ENCODE results near the gene WDR82.
A peak's percentile ranks its signal among the peaks of the same experiment; 100 is the strongest.

The WDR82 gene

DNA sequence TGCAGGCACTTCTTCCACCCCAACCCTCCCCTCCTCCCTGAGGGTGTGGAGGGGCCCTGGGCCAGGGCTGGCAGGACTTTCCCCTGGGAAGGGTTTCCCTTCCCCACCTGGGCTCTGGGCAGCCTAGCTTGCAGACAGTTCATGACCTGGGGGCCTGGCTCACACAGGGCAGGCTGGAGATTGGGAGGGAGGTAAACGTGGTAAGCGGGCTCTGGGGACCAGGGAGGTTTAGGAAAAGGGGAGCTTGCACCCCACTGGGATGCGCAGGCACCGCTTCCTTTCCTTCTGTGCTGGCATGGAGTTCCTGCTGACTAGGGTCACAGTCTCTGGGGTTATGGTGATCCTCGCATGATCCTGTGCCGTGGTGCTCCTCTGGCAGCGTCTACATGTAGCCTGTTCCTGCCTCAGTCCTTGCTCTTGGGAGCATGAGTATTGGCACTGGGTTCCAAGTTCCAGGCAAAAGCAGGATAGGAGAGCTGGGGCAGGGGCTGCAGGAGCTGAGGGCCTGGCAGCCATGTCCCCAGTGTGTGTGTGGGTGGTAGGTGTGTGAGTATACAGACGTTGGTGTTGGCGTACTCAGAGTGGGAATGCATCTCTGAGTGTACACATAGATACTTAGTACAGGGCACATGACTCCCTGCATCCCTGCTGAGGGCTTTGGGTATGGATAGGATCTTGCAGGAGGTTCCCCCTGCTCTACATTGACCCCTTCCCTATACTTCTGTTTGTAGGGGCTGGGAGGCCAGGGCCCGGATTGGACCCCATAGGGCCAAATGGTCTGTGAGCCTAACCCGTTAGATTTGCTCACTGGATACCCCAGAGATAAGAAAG, 16.1 kb upstream of the WDR82 start:
- H3K4me3 ChIP-seq (ENCODE audit: low read depth, low read length) = no peak overlapping the region
- H3K36me3 ChIP-seq (ENCODE audit: control insufficient read depth, insufficient read depth, low read length) = no peaks in the 10 kb centered on the region
- no peak overlapping the region for H3K4me2 ChIP-seq (ENCODE audit: low read length)
- TF ChIP-seq, protein P1, sequence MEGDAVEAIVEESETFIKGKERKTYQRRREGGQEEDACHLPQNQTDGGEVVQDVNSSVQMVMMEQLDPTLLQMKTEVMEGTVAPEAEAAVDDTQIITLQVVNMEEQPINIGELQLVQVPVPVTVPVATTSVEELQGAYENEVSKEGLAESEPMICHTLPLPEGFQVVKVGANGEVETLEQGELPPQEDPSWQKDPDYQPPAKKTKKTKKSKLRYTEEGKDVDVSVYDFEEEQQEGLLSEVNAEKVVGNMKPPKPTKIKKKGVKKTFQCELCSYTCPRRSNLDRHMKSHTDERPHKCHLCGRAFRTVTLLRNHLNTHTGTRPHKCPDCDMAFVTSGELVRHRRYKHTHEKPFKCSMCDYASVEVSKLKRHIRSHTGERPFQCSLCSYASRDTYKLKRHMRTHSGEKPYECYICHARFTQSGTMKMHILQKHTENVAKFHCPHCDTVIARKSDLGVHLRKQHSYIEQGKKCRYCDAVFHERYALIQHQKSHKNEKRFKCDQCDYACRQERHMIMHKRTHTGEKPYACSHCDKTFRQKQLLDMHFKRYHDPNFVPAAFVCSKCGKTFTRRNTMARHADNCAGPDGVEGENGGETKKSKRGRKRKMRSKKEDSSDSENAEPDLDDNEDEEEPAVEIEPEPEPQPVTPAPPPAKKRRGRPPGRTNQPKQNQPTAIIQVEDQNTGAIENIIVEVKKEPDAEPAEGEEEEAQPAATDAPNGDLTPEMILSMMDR (IDR thresholded peaks at IDR 0.05) = no peak
- no peak overlapping the region for H3K27ac ChIP-seq
- H2AFZ ChIP-seq = no peak overlapping the region
- H3K9me3 ChIP-seq (ENCODE audit: control insufficient read depth, low read length) = no peaks in the 10 kb centered on the region
- no peaks in the 10 kb centered on the region for H3K79me2 ChIP-seq
- no peaks in the 10 kb centered on the region for H3K4me1 ChIP-seq
- H3K27me3 ChIP-seq (ENCODE audit: control insufficient read depth, insufficient read depth, low read length) = no peaks in the 10 kb centered on the region
- no peak overlapping the region for H3K9ac ChIP-seq

- no peak overlapping the region for H3K27ac ChIP-seq
- H3K4me2 ChIP-seq (ENCODE audit: low read length) = no peak overlapping the region
- no peaks in the 10 kb centered on the region for H3K79me2 ChIP-seq
- no peaks in the 10 kb centered on the region for H3K27me3 ChIP-seq (ENCODE audit: control insufficient read depth, insufficient read depth, low read length)
- H3K4me1 ChIP-seq = no peaks in the 10 kb centered on the region
- no peaks in the 10 kb centered on the region for H3K36me3 ChIP-seq (ENCODE audit: control insufficient read depth, insufficient read depth, low read length)
- H3K9ac ChIP-seq = no peak overlapping the region
- no peaks in the 10 kb centered on the region for H3K9me3 ChIP-seq (ENCODE audit: control insufficient read depth, low read length)
- no peak overlapping the region for H2AFZ ChIP-seq
- no peak overlapping the region for H3K4me3 ChIP-seq (ENCODE audit: low read depth, low read length)
- TF ChIP-seq, protein P1 (IDR thresholded peaks at IDR 0.05) = no peak
Observed at GRCh38 chr3:52293491-52294319, 15.3 kb upstream of the WDR82 start.

DNA sequence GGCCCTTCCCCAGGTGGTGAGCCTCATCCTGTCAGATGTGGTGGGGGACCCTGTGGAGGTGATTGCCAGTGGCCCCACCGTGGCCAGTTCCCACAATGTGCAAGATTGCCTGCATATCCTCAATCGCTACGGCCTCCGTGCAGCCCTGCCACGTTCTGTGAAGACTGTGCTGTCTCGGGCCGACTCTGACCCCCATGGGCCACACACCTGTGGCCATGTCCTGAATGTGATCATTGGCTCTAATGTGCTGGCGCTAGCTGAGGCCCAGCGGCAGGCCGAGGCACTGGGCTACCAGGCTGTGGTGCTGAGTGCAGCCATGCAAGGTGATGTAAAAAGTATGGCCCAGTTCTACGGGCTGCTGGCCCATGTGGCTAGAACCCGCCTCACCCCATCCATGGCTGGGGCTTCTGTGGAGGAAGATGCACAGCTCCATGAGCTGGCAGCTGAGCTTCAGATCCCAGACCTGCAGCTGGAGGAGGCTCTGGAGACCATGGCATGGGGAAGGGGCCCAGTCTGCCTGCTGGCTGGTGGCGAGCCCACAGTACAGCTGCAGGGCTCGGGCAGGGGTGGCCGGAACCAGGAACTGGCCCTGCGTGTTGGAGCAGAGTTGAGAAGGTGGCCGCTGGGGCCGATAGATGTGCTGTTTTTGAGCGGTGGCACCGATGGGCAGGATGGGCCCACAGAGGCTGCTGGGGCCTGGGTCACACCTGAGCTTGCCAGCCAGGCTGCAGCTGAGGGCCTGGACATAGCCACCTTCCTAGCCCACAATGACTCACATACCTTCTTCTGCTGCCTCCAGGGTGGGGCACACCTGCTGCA, 14.0 kb upstream of the WDR82 start:
- Histone ChIP-seq H3K79me2 (no peaks in the 10 kb centered on the region), H3K4me2 (ENCODE audit: low read length) (no peak overlapping the region), H3K9ac (no peak overlapping the region), H3K9me3 (ENCODE audit: control insufficient read depth, low read length) (no peaks in the 10 kb centered on the region), H3K4me3 (ENCODE audit: low read depth, low read length) (no peak overlapping the region), H3K36me3 (ENCODE audit: control insufficient read depth, insufficient read depth, low read length) (no peaks in the 10 kb centered on the region), H2AFZ (no peak overlapping the region), H3K4me1 (no peaks in the 10 kb centered on the region), H3K27me3 (ENCODE audit: control insufficient read depth, insufficient read depth, low read length) (no peaks in the 10 kb centered on the region), H3K27ac (no peak overlapping the region)
- TF ChIP-seq, protein P1 (IDR thresholded peaks at IDR 0.05) = no peak

DNA sequence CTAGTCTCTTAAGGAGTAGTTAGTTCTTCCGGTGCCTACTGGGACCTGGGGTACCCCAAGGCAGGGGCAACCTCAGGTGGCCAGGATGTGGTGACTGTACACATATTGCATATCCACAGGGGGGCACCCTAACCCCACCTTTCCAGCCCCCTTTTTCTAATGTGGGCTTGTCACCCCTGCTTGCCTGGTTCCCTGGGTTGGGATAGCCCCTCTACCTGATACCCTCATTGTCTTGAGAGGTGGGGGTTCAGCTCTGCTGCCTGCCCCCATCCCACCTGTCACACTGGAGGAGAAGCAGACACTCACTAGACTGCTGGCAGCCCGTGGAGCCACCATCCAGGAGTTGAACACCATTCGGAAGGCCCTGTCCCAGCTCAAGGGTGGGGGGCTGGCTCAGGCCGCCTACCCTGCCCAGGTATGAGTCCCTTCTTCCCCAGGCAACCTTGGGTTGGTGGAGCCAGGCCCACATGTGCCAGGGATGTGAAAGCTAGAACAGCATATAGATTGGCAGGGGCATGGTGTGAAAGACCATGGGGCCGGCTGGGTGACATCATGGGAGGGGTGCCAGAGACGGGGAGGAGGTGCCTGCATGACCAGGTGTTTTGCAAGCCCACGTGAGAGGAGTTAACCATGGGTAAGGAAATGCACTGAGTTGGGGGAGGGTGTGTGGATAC, 13.2 kb upstream of the WDR82 start:
- peaks cover 4% of the 10 kb centered on the region for H3K4me1 ChIP-seq
- H3K9ac ChIP-seq = no peak overlapping the region
- H3K27ac ChIP-seq = no peak overlapping the region
- no peaks in the 10 kb centered on the region for H3K27me3 ChIP-seq (ENCODE audit: control insufficient read depth, insufficient read depth, low read length)
- H3K4me3 ChIP-seq (ENCODE audit: low read depth, low read length) = no peak overlapping the region
- H3K9me3 ChIP-seq (ENCODE audit: control insufficient read depth, low read length) = no peaks in the 10 kb centered on the region
- H3K36me3 ChIP-seq (ENCODE audit: control insufficient read depth, insufficient read depth, low read length) = no peaks in the 10 kb centered on the region
- H2AFZ ChIP-seq = no peak overlapping the region
- no peaks in the 10 kb centered on the region for H3K79me2 ChIP-seq
- H3K4me2 ChIP-seq (ENCODE audit: low read length) = no peak overlapping the region
- TF ChIP-seq, protein P1 (IDR thresholded peaks at IDR 0.05) = peak; percentile 26

Measured in parathyroid adenoma (tissue), 2 donors.